GM18858 (cell line): Measurements from ENCODE around the gene LDLRAD4.

Experiments used
- ATAC-seq: cut with Tn5 transposase; IDR thresholded peaks from one replicate; pipeline ENCODE4 v1.9.1; 2021; ENCODE audit not compliant: unreplicated experiment

The LDLRAD4 gene

GRCh38 chr18:13420969-13421686 is 202.6 kb downstream of the LDLRAD4 start:
- no peak for ATAC-seq

DNA sequence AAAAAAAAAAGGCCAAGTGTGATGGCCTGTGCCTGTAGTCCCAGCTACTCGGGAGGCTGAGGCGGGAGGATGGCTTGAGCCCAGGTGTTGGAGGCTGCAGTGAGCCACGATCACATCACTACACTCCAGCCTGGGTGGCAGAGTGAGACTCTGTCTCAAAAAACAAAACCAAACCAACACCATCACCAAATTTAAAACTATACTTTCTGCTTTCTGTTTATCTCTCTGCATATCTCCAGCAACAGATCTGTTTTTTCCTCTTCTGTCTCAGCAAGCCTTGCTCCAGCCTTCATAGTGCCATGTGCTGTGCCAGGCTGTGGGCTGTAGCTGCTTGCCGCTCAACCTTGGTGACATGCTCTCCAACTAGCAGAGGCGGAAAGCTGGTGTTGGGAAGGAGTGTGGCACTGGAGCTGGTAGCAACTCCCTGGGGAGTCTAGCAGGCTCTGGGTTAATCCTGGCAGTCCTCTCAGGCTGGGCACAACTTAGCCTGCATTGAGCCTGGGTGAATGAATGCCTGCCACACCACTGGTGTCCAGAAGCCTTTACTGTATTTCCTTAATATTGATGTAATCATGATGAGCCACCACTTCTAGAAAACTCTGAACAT is 204.1 kb downstream of the LDLRAD4 start:
- ATAC-seq = no peak

GRCh38 chr18:13423352-13423751 is 204.8 kb downstream of the LDLRAD4 start:
- no peak for ATAC-seq

DNA sequence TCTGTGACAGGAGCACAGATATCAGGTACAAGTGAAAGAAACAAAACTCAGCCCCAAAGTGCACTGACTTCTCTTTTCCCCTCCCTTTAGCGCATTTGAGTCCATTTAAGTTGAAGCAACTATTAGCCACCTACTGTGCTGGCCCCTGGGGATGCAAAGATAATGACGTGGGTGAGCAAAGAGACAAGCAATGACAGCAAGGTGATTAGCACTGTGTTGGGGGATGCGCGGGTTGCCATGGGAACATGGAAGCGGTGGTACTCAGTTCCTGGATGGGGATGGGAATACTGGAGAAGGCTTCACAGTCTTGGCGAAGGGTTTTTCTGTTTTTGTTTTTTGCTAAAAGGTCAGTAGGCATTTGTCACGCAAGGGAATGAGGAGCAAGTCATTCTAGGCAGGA is 205.8 kb downstream of the LDLRAD4 start:
- no peak for ATAC-seq

DNA sequence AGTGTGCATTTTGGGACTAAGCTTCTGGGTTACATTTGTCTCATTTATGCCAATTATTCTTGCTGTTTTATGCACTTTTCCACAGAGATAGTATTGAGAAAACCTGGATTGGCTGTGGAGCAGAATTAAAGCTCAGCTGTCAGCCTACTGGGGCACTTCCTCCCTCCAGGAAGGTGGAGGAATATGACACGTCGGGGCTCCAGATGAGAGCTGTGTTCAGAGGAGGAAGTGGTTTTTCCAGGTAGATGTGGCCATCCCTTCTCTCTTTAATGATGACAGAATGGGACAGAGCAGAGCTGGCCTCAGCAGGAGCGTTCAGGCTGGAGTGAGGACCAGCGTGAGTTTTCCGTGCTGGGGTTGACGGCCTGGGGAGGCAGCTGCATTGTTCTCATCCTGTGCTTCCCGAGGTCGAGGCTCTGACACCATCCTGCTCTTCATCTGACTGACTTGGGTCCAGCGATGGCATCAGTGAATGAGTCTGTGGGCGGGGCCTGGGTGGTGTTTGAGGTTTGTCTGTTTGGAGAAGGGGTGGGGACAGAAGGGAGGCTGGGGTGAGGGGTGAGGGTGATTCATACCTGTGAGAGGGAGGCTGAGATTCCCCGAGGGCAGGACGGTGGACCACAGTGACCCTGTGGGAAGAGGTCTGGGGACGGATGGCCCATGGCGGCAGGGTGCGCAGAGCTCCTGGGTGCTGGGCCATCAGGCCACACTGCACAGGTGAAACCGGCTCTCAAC is 207.0 kb downstream of the LDLRAD4 start:
- no peak for ATAC-seq

DNA sequence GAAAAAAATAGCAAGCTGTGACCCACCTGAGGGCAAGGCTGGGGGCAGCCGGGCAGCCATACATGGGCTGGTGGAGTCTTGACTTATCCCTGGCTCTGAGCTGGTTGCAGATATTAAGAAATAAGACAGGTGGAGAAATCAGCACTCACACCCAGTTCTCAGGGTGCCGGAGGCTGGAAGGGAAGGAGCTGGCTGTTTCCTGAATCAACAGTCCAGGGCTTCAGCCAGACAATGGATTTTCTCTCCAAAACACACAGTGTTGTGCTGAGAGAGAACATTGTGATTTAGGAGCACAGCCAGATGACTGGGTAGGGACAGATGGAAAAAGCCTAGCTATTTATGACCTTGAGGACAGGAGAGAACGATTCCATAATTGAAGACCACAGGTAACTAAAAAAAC is 208.8 kb downstream of the LDLRAD4 start:
- no peak for ATAC-seq

GRCh38 chr18:13428319-13428718 is 209.8 kb downstream of the LDLRAD4 start:
- no peak for ATAC-seq

GRCh38 chr18:13429016-13429415 is 210.5 kb downstream of the LDLRAD4 start:
- no peak for ATAC-seq

DNA sequence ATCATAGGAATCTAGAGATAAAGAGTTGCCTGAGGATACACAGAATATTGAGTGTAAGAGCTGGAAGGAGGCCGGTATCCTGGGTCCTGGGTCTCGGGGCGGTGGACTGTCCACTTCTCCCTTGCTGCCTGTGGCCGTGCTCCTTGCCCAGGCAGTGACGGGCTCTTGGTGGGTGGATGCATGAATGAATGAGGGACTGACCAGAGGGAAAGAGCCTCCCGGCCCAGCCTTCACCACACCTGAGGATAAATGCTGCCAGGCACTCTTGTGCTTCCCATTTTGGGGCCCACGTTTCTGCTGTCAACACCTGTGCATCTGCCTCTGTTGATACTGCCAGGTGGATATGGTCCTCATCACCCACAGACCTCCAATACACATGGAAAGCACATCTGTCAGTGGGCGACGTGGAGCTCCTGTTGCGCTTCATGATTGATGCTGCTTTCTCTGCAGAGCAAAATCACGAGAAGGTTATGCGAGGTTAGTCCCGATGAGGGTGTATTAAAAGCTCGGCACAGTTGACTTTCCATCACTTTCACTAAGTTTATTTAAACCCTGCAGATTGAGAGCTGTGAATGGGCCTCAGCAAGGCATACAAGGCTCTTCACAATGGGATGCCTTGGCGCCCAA is 211.4 kb downstream of the LDLRAD4 start:
- ATAC-seq = no peak

- no peak for ATAC-seq
These were observed 212.1 kb downstream of the LDLRAD4 start for GRCh38 chr18:13430663-13431062.

- ATAC-seq = no peak
These were observed 213.3 kb downstream of the LDLRAD4 start for GRCh38 chr18:13431886-13432285.

DNA sequence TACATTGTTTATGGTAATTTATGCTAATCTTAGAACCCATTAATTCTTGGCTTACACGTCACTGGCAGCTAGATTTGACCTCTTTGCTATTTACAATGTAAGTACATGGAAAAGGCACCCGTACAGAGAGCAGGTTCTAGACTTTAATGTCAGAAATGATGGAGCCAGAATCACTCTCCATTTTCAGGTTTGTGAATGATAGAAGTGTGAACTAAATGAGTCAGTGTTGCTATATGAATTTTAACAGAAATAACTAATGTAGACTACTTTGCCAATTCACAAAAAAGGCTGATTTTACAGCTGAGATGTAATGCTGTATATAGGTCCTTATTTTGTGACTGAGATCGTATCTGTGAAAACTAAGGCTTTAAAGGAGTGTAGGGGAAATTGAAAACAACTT is 214.6 kb downstream of the LDLRAD4 start:
- no peak for ATAC-seq

GRCh38 chr18:13433685-13434084 is 215.1 kb downstream of the LDLRAD4 start:
- no peak for ATAC-seq

- ATAC-seq = no peak
These were observed 216.3 kb downstream of the LDLRAD4 start for GRCh38 chr18:13434854-13435253.

DNA sequence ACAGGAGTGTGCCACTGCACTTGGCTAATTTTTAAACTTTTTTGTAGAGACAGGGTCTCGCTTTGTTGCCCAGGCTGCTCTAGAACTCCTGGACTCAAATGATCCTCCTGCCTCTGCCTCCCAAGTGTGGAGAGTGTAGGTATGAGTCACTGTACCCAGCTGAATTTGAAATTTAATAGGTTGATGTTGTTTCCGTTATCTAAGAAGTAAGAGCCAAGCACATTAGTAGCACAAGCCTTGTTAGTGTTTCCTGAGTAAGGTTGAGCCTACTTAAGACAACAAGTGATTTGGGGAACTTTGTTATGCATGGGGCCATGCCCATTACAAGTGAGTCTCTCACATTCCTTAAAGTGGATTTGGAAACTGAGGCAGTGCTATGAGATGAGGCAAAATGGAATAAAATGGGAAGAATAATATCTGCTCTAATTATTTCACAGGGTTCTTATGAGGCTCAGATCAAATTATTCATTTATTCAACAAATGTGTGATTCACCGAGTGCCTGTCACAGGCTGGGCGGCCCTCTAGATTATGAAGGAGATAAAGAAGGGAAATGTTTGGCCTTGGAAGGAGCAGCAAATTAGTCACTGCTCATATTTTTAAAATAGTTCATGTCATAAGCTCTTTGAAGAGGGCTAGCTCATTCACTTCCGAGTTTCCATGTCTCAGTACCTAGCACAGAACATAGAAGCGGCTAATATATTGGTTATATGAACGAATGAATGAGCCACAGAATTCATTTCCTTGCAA is 217.2 kb downstream of the LDLRAD4 start:
- ATAC-seq = no peak

DNA sequence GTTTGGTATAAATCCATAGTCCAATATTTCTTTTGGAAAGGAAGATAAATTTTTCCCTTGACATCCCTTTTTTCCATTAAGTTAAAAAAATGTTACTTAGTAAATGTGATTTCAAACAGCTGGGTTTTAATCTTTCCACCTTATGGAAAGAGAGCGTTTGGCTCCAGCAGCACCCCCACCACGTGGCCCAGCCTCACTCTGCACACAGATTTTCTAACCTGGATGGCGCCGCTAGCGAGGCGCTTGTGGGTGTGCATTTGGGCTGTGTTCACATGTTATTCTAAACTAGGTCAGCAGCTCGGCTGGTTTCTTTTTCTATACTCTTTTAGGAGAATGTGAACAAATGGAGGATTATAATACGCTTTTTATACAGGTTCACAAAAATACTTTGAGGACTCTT is 218.0 kb downstream of the LDLRAD4 start:
- ATAC-seq = no peak

GRCh38 chr18:13437034-13437433 is 218.5 kb downstream of the LDLRAD4 start:
- no peak for ATAC-seq

DNA sequence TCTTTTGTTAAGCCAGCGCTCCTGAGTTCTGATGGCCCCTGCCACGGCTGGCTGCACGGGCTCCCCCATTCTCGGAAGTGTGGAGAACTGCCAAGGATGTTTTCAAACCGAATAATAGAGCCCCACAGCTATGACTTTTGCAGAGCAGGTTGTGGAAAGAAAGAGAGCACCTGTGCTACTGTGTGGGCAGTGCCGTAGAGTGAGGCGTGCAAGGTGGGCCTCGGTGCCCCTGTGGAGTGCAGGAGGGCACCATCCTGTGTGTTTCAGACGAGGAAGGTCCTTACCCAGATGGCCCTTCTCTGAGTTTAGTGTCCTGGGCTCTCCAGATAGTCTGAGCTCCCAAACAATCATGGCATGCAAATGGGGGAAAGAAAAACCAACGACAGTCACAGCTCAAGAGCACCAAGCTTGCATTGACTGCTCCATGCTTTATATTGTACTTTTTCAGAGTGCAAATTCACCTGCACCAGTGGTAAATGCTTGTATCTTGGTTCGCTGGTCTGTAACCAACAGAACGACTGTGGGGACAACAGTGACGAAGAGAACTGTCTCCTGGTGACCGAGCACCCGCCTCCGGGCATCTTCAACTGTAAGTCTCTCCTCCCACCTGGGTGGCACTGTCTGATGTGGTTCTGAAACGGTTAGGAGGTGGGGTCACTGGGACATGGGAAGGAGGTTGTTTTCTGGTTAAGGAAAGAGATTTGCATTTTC is 219.4 kb downstream of the LDLRAD4 start:
- ATAC-seq = no peak

GRCh38 chr18:13438507-13439056 is 220.0 kb downstream of the LDLRAD4 start:
- no peak for ATAC-seq

DNA sequence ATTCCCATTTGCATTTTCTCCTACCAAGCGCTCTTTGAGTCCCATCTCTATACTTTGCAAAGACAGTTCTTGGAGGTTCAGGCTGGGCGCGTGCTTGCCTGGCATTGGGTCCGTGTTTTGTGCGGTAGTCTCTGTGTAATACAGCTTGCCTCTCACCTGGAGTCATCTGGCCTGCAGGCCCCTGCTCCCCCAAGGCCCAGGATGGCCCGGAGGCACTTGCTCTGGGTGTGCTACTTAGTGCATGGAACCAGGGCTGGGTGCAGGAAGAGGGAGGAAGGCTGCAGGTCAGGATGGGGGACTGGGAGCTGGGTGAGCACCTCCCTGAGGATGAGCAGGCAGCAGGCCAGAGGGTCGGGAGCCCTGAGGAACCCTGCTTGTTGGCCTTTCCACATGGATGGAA is 220.9 kb downstream of the LDLRAD4 start:
- no peak for ATAC-seq
